HL-60 (cell line): Measurements from ENCODE around the gene WEE2.

ENCODE experiments used
- DNase-seq, 2 experiments: peaks; one replicate each; pipeline ENCODE4 v3.0.0-alpha.2; 2010 to 2020; ENCODE audit warnings: low read depth in 1 of 2, low spot score in 1 of 2
- H3K27ac ChIP-seq: fragments of 250-450 bp; sonication (Bioruptor Pico); replicated peaks from 2 replicates; pipeline ENCODE4 v1.5.1; 2020; ENCODE audit warnings: mild to moderate bottlenecking, moderate library complexity
- H3K27me3 ChIP-seq: fragments of 250-450 bp; sonication (Bioruptor Pico); 2 replicates; pipeline ENCODE4 v1.5.1; 2021; ENCODE audit warnings: mild to moderate bottlenecking, moderate library complexity; ENCODE audit not compliant: insufficient read depth, poor library complexity, severe bottlenecking
- H3K4me3 ChIP-seq: replicated peaks from 2 replicates; pipeline ENCODE4 v1.5.1; 2011; ENCODE audit warnings: mild to moderate bottlenecking, control low read depth, low read length; ENCODE audit not compliant: insufficient read depth
- GABPA ChIP-seq: IDR thresholded peaks from 2 replicates; pipeline ENCODE4 v1.6.1; 2012; ENCODE audit warnings: low read depth
- POLR2AphosphoS5 ChIP-seq: IDR thresholded peaks from 2 replicates; pipeline ENCODE4 v1.6.1; 2012; ENCODE audit warnings: low read depth
- SPI1 ChIP-seq: IDR thresholded peaks from 2 replicates; pipeline ENCODE4 v1.6.1; 2012; ENCODE audit warnings: low read depth, mild to moderate bottlenecking, borderline replicate concordance
- TF ChIP-seq, protein P1 (sequence below): IDR thresholded peaks from 2 replicates; pipeline ENCODE4 v1.6.1; 2012; ENCODE audit warnings: low read depth; ENCODE audit not compliant: insufficient replicate concordance
- TF ChIP-seq, protein P2 (sequence below): IDR thresholded peaks from one replicate; pipeline ENCODE4 v1.5.1; 2011; ENCODE audit warnings: low read length, control low read depth, inconsistent platforms; ENCODE audit not compliant: insufficient read depth

WEE2 gene

DNA sequence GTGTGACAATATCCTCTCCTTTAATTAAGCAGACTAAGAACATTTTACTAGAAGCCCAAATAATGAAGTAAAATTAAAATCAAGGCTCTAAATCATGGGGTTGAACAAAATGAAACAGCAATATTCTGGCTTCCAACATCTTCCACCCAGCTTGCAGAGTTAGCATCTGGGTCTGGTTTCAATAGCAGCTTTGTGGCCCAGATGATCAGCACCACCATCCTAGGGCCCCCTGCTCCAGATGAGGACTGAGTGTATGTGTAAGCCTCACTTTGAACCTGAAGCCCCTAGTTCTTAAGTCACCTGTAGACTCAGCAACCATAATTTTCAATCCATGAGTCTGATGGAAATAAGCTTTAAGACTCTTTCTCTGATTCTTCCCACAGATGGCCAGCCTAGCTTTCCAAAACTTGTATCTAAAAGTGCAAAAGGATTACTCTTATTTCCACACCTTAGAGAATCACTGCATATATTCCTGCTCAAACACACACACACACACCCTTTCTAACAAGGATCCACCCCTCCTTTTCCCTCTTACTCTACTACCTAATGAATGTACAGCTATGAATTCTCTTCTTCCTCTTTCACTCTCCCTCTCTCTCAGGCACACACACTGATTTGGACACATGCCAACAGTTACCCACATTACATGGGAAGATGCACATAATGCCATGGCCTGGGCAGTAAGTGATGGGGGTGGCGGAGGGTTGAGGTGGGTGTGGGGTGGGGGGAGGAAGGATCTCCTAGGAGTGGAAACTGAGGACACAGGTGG lies 9.7 kb upstream of the WEE2 start:
- peak; percentile 32 to 57 for DNase-seq
- no peak overlapping the region for H3K4me3 ChIP-seq
- H3K27ac ChIP-seq: no peak overlapping the region
- peaks cover 4% of the 10 kb centered on the region for H3K27me3 ChIP-seq
- 0 out of 2 replicates have a peak, but pooled peaks have one; percentile 19 for TF ChIP-seq POLR2AphosphoS5
- TF ChIP-seq, protein P1, sequence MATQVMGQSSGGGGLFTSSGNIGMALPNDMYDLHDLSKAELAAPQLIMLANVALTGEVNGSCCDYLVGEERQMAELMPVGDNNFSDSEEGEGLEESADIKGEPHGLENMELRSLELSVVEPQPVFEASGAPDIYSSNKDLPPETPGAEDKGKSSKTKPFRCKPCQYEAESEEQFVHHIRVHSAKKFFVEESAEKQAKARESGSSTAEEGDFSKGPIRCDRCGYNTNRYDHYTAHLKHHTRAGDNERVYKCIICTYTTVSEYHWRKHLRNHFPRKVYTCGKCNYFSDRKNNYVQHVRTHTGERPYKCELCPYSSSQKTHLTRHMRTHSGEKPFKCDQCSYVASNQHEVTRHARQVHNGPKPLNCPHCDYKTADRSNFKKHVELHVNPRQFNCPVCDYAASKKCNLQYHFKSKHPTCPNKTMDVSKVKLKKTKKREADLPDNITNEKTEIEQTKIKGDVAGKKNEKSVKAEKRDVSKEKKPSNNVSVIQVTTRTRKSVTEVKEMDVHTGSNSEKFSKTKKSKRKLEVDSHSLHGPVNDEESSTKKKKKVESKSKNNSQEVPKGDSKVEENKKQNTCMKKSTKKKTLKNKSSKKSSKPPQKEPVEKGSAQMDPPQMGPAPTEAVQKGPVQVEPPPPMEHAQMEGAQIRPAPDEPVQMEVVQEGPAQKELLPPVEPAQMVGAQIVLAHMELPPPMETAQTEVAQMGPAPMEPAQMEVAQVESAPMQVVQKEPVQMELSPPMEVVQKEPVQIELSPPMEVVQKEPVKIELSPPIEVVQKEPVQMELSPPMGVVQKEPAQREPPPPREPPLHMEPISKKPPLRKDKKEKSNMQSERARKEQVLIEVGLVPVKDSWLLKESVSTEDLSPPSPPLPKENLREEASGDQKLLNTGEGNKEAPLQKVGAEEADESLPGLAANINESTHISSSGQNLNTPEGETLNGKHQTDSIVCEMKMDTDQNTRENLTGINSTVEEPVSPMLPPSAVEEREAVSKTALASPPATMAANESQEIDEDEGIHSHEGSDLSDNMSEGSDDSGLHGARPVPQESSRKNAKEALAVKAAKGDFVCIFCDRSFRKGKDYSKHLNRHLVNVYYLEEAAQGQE: no peak

DNA sequence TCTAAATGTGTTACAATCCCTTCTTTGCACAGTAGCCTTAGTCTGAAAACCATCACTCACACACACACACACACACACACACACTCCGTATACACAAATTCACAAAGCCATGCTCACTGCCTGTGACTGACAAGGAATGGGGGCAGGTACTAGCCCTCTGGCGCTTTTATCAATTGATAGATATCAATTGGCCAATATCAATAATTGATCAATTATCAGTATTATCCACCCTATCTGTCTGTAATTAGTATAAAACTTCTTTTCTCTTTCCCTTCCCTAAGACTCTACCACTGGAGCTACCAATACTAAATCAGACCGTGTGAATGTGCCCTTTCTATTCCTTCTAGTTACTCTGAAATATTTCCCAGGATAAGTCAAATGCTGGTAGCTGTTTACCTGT lies 8.3 kb upstream of the WEE2 start:
- no peak for DNase-seq
- Histone ChIP-seq H3K27ac (no peak overlapping the region), H3K27me3 (peaks cover 4% of the 10 kb centered on the region), H3K4me3 (no peak overlapping the region)
- TF ChIP-seq GABPA: no peak
- no peak for TF ChIP-seq SPI1
- TF ChIP-seq POLR2AphosphoS5: no peak

DNA sequence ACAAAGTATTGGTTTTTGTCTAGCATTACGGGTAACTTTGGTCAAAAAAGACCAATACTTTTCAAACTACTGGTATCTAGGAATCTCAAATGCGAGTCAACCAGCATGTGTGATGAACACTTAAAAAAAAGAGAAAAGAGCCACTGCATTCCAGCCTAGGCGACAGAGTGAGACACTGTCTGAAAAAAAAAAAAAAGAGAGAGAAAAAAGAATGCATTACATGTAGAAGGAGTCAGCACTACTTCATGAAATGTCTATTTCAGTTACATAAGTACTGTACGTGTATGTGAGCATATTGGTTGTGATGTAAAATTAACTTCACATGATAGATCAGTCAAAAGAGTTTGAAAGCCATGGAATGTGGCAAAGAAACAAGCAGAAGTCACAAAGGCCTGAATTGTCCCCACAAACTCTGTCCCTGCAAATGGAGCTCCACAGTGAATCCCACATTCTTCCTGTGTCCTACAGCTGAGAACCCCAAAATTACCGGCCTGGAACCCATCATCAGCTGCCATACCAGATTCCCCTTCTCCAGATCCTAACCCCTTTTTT lies 7.8 kb upstream of the WEE2 start:
- Histone ChIP-seq H3K27me3 (peaks cover 4% of the 10 kb centered on the region), H3K4me3 (no peak overlapping the region), H3K27ac (no peak overlapping the region)
- TF ChIP-seq GABPA (no peak), POLR2AphosphoS5 (no peak), SPI1 (no peak)
- TF ChIP-seq, protein P1: no peak
- TF ChIP-seq, protein P2, sequence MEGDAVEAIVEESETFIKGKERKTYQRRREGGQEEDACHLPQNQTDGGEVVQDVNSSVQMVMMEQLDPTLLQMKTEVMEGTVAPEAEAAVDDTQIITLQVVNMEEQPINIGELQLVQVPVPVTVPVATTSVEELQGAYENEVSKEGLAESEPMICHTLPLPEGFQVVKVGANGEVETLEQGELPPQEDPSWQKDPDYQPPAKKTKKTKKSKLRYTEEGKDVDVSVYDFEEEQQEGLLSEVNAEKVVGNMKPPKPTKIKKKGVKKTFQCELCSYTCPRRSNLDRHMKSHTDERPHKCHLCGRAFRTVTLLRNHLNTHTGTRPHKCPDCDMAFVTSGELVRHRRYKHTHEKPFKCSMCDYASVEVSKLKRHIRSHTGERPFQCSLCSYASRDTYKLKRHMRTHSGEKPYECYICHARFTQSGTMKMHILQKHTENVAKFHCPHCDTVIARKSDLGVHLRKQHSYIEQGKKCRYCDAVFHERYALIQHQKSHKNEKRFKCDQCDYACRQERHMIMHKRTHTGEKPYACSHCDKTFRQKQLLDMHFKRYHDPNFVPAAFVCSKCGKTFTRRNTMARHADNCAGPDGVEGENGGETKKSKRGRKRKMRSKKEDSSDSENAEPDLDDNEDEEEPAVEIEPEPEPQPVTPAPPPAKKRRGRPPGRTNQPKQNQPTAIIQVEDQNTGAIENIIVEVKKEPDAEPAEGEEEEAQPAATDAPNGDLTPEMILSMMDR: no peak
- no peak for DNase-seq

DNA sequence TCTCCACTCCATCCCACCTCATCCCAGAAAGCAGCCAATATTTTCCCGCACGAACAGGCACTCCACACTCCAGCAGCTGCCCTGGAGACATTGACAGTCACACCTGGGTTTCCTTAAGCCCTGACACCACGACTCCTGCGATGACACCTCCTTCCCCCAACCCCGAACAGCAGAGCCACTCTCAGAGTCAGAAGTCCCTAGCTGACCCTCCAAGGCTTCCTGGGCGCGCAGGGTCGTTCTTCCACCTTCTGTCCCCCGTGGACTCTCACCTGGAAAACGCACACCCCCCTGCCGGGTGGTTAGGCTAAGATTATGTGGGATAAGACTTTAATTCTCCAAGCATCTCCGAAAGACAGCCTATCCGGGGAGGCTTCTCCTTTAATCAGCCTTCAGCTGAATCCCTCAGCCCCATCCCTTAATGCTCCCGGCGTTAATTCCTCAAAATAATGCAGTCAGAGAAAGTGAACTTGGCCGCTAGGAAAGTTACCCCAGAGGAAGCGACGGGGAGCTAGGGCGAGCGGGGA lies 7.2 kb upstream of the WEE2 start:
- no peak for DNase-seq
- TF ChIP-seq GABPA (no peak), SPI1 (no peak)
- TF ChIP-seq, protein P1: no peak
- TF ChIP-seq, protein P2: no peak
- Histone ChIP-seq H3K4me3 (no peak overlapping the region), H3K27me3 (peaks cover 4% of the 10 kb centered on the region), H3K27ac (no peak overlapping the region)
